NK-92 (cell line): ENCODE measurements around the gene C12orf56.
"Not testable (repeated sequence)": the region's sequence is repeated elsewhere in the genome, so short reads cannot be mapped to it uniquely, and the experiment has no call there.

Experiments used
- DNase-seq: peaks from one replicate; lab custom pipeline; 2025; ENCODE audit not compliant: unreplicated experiment; lab: John Stamatoyannopoulos, UW

C12orf56 gene

DNA sequence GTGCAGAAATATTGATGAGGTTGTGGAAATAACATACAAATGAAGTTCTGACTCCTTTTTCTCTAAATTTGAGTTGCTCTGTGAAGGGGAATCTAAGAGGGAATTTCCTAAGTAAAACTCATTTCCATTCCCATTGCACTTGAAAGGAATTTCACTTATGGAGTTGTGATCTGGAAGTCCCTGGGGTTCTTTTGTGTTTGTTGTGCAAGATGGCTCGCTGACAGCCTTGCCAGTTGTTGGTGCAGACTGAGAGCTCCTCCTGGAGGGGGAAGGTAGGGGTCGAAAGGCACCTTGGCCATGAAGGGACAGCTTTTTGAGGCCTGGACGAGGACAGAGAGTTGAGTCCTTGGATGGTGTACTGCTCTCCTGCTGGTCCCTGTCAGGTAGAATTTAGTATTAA, 72.0 kb downstream of the C12orf56 start:
- DNase-seq = no peak

DNA sequence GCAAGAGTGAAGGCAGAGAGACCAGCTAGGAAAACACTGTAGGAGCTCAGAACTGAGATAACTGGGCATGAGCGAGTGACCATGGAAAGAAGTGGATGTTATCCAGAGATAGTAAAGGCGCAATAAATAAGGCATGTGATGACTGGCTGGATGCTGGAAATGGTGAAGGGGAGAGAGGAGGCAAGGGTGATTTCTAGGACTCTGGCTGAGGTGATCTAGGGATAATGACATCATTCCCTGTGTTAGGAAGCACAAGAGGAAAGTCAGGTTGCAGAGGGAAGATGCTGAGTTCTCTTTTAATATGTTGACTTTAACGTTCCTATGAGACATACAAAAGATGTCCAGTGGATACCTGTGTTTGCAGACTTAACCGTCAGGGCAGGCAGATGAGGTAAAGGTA, 78.7 kb downstream of the C12orf56 start:
- DNase-seq = no peak

DNA sequence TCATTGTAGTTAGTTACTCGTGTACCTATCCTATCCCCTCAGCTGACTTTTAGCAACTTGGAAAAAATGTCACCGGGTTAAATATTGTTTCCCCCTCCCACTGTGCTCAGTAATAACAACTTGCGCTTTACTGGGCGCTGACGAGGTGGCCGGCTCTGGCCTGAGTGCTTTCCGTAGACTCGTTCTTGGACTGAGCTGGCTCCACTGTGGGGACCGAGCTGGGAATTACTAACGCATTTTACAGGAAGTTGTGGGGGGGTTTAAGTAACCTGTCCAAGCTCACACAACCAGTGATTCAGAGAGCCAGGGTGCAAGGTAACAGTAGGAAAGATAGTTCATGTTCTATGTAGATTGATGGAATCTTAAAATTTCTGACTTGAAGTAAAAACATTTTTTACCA, 86.0 kb downstream of the C12orf56 start:
- DNase-seq = no peak

DNA sequence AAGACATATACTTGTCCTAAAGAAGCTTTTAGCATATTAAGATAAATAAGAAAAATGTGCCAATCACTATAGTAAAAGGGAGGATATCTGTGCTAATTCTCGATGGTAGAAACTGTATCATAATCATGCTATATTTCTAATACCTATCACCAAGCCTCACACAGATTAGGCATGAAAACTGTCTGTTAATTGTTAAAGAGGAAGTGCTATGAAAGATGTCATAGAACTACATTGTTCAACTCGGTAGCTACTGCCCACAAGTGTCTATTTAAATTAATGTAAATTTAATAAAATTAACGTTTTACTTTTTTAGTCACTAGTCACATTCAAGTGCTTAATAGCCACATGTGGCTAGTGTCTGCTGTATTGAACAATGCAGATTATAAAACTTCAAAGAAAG, 90.9 kb downstream of the C12orf56 start:
- no peak for DNase-seq

DNA sequence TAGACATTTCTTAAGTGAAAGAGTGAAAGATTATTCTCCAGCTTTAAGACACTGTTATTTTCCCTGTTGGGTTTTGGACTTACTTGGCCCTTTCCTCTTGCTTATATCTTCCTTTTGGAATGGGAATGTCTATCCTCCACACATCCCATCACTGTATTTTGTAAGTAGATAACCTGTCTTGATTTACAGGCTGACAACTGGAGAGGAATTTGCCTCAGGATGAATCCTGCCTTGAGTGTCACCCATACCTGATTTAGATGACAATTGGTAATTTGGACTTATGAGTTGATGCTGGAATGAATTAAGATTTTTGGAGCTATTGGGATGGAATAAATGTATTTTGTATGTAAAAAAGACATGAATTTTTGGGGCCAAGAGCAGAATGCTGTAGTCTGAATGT, 94.3 kb downstream of the C12orf56 start:
- no peak for DNase-seq

DNA sequence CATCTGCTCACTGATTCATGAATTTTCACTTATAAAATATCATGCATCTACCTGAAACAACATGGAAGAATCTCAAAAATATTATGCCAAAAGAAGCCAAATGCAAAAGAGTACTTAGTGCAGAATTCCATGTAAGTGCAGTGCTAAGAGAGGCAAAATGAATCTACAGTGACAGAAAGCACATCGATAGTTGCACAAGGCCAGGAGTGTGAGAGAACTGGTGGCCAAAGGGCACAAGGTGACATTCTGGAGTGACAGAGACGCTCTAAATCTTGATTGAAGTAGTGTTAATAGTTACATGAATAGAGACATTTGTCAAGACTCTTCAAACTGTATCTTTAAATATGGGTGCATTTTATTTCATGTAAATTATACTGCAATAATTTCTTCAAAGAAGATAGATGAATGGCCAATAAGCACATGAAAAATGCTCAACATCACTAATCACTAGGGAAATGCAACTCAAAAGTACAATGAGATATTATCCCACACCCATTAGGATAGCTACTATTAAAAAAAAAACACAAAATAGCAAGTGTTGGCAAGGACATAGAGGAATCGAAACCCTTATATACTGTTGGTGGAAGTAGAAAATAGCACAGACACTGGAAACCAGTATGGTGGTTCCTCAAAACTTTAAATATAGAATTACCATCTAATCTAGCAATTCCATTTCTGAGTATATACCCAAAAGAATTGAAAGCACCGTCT, 96.7 kb downstream of the C12orf56 start:
- DNase-seq = no peak

DNA sequence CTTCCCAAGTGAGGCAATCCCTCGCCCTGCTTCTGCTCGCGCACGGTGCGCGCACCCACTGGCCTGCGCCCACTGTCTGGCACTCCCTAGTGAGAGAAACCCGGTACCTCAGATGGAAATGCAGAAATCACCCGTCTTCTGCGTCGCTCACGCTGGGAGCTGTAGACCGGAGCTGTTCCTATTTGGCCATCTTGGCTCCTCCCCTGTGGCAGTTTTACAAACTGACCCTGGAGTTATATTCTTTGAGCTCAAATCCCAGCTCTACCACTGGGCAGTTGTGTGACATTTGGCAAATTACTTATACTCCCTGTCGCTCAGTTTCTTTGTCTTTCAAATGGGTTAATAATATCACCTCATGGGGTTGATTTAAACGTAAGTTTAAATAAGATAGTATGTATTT, 97.4 kb downstream of the C12orf56 start:
- not testable (repeated sequence) for DNase-seq

DNA sequence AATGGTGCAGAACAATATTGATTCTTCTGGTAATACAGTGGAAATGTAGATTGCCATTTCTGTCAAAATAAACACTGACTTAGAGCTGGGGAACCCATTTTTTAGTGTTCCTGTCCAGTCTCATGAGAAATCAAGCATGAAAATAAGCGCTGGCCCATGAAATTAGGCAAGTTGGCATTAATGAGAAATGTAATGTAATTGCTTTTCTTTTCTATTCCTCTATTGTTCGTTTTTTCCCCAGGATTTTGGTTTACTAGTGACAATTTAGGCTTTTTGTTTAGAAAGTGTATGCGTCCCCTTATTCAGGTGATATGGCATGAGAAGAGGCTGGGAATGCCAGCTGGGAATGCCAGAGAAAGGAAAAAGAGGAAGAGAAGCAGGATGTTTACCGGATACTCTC, 104.0 kb downstream of the C12orf56 start:
- DNase-seq = no peak

DNA sequence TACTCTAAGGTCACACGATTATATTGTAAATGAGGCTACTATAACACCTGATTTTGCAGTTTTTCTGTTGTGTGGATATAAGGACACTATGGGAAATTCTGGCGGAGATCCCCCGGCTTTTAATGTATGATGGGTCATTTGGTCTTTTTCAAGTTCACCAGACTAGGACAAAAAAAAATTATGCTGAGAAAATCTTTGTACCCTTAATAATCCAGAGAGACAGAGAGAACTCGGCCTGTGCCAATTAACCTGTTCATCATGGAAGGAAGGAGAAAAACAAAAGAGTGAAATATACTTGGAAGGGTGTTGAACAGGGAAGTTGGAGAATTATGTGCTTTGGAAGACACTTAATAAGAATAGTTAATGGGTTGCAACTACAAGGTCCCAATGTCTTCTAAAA, 106.3 kb downstream of the C12orf56 start:
- no peak for DNase-seq

DNA sequence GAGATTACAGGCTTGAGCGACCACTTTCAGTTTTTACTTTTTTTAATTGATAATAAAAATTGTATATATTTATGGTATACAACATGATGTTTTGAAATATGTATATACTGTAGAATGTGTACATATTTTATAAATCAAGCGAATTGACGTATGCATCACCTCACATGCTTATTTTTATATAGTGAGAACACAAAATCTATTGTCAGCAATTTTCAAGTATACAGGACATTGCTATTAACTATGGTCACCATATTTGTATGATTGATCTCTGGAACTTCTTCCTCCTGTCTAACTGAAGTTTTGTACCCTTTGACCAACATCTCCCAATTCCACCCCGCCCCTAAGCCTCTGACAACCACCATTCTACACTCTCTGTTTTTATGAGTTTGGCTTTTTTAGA, 112.1 kb downstream of the C12orf56 start:
- DNase-seq = no peak

DNA sequence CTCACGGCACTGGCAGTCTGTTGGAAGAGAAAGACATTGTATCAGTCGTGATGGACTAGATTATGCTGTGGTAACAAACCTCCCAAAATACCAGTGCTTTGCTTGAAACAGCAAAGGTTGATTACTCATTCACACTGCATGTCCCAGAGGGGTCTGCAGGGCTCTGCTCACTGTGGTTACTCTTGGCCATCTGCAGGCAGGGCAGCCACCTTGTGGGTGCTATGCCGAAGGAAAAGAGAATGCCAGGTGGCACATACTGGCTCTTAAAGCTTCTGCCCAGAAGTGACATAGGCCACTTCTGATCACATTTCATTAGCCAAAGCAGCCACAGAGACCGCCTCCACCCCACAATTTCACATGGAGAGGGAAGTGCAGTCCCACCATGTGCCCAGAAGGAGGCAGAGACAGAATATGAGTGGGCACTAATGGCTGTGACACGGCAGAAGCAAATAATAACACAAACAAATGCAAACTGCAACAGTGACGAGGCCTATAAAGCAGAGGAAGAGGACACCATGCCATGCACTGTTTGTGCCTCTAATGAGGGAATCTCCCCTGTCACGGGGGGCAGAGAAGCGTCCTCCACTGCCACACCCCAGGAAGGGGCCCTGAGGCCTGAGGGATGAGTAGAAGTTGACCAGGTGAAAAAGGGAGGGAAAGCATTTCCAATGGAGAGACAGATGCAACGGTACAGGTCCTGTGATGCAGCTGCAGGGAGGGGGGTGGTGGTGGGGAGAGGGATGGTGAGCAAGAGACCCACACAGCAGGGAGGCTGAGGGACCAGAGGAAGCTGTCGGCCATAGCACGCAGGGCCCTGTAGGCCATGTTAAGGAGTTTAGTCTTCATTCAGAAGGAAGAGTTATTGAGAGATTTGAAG, 116.8 kb downstream of the C12orf56 start:
- DNase-seq = no peak

DNA sequence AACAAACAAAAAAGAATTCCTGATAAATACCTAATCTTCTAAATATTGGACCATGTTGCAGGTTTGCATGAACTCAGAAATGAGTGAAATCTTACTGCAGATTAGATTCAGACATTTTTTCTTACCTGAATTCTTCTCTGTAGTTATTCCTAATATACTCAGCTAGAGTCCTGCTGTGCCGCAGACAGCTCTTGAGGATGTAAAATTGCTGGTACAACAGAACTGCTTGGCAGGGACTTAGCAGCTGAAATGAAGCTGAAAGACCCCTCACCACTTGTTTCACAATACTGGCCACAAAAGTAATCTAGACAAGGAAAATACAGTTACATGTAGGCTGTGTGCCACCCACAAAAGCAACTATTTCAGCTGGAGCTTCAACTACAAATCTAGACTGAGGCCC, 120.1 kb downstream of the C12orf56 start:
- DNase-seq = no peak

DNA sequence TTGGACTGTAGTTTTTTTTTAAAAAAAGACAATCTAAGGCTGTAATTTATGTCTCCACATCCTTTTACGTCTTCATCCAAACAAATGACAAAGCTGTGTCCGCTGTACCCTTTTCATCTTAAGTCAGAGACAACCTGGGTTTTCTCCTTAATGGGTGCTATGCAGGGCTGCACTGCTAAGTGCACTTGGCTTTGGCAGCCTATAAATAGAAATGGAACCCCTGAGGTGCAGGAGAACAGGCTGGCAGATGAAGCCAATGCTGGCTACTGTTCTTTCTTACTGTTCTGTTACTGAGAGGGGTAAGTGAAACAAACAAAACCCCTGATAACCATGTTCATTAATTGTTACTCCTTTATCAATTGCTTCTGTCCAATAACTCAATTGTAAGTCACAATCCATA, 121.4 kb downstream of the C12orf56 start:
- DNase-seq = no peak

DNA sequence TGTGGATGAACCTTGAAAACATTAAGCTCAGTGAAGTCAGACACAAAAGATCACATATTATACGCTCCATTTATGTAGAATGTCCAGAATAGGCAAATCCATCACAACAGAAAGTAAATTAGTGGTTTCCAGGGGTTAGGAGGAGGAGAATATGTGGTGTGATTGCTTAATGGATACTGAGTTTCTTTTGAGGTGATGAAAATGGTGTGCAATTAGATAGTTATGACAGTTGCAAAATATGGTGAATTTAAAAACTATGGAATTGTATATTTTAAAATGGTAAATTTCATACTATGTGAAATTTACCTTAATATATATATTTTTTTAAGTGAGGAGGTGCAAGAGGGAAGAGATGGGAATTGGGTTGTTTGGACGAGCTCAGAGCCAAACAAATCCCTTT, 122.1 kb downstream of the C12orf56 start:
- no peak for DNase-seq

DNA sequence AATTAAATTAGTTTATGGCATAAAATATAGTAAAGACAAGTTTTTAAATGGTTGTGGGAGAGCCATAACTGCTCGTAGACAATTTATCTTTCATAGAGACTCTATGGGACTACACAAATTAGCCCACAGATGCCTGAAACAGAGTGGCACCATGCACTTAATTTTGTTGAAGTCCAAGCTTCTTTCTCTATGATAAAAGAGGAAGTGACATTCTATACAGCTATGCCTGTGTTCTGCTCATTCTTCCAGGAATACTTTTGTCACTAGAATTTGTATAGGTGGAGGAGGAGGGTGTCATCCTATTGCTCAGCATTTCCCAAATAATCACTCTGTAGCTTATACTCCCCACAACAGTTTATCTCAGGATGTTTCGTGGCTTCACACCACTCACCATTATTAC, 124.7 kb downstream of the C12orf56 start:
- DNase-seq = no peak

DNA sequence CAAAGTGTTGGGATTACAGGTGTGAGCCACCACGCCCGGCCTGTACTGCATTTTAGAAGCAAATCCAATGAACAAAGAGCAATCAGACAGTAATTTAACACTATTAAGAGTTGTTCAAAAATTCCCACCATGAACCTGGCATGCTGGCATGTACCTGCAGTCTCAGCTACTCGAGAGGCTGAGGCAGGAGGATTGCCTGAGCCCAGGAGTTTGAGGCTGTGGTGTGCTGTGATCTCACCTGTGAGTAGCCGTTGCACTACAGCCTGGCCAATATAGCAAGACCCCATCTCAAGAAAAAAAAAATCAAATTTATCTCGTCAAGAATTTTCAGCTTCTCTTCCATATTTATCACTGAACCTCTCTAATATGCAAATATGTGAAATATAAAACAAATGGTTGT, 128.7 kb downstream of the C12orf56 start:
- DNase-seq = no peak

DNA sequence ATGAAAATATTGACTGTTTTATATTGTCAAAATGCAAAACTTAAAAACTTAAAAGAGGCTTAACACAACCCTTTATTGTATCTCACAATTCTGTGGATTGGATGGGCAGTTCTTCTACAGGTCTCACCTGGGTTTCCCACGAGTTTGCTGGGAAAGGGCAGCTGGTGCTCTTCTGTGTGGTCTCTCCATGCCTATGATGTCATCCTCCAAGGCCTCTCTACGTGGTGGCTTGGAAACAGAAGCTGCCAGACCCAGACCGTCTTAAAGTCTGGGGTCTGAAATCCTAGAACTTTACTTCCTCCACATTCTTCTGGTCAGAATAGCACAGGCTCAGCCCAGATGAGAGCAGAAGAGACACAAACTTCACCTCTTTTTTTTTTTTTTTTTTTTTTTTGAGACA, 132.0 kb downstream of the C12orf56 start:
- no peak for DNase-seq

DNA sequence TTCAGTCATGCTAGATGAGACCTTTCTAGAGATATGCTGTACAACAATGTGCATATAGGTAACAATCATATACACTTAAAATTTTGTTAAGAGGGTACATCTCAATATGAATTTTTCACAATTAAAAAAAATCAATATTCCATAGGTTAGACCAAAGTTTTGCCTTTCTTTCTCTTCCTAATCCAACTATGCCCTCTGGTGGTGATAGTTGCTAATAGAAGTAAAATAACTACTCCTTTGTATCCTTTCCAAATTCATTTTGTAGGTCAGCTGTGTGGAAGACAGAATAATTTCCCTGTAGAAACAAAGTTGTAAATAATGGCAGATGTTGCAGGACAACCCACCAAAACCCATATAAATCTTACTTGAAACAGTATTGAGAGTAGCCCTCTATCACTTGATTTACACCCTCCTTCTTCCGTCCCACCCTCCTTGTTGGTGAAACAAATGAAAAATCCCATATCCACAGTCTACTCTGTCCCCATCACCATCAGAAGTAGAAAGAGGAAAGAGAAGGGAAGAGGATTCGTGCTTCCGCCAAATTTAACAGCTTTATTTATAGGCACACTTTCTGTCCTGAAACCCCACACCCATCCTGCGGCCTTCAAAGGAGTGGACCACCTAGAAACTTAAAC, 134.3 kb downstream of the C12orf56 start:
- DNase-seq = no peak

DNA sequence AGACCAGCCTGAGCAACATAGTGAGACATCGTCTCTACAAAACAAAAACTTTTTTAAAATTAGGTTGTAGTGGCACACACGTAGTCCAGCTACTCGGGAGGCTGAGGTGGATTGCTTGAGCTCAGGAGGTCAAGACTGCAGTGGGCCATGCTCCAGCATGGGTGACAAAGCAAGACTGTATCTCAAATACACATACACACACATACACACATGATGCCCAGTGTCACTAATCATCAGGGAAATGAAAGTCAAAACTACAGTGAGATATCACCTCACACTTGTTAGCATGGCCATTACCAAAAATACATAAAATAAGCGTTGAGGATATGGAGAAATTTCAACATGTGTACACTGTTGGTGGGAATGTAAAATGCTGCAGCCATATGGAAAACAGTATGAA, 135.3 kb downstream of the C12orf56 start:
- DNase-seq = no peak

DNA sequence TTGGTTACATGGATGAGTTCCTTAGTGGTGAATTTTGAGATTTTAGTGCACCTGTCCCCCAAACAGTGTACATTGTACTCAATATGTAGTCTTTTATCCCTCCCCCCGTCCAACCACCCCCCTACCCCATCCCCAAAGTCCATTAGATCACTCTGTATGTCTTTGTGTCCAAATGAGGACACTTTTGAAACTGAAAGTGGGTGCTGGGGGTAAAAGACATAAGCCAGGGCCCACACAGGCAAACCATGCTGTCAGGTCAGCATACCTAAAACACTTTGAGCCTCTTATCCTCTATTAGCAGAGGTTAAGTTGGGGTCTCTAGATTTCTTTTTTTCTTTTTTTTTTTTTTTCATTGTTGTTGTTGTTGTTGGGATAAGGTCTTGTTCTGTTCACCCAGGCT, 137.2 kb downstream of the C12orf56 start:
- no peak for DNase-seq

DNA sequence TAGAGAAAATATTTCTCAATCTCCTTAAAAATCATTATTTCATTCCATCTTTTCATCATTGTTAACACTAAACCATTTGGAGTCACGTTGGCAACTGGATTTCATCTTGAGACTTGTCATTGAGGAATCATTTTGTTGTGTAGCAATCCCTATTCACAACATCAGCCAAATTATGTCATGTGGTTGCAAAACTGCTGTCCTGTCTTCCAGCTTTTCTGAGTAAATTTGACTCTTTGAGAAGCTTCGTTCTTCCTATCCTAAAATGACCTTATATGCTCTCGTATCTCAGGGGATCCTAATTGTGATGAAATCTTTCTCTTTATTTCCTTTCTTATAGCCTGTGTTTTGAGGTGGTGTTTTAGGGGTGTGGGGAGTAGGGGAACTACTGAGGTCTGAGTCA, 137.9 kb downstream of the C12orf56 start:
- no peak for DNase-seq

DNA sequence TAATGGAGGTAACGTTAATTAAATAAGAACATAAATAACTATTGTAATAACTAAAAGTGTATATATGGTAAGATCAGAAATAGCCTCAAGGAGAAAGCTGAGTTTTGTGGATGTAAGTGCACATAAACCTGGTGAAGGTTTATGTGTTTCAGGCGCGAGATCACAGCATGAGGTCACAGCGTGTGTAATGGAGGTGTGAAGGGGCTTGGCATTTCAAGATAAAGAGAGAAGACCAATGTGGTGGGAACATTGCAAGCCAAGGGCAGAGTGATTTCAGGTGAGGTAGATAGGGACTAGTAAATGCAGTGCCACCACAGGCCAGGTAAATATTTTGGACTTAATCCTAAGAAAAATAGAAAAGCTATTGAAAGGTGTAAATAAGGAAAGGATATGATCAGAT, 146.7 kb downstream of the C12orf56 start:
- no peak for DNase-seq
